DMS114 treated with DMSO at 0.1 percent for 48 hours (cell line): ENCODE results near the gene RIN1.
"Not testable (repeated sequence)": the region's sequence is repeated elsewhere in the genome, so short reads cannot be mapped to it uniquely, and the experiment has no call there.

ENCODE experiments used
- DNase-seq: peaks from one replicate; lab custom pipeline; 2025; ENCODE audit not compliant: unreplicated experiment; lab: John Stamatoyannopoulos, UW

The RIN1 gene

DNA sequence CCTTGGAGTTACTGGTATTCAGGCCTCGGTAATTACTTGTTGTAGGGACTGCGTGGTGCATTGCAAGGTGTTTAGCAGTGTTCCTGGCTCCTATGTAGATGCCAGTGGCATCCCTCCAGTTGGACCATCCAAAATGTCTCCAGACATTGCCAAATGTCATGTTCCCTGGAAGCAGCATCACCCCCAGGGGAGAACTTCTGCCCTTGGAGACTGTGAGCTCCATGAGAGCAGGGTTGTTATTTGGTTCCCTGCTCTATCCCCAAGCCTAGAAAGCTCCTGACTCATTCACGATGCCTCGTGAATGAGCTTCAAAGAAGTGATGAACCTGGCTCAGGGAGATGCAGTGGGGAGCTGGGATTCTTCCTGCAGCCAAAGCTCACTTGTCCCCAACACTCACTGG, 14.6 kb downstream of the RIN1 start:
- no peak for DNase-seq

DNA sequence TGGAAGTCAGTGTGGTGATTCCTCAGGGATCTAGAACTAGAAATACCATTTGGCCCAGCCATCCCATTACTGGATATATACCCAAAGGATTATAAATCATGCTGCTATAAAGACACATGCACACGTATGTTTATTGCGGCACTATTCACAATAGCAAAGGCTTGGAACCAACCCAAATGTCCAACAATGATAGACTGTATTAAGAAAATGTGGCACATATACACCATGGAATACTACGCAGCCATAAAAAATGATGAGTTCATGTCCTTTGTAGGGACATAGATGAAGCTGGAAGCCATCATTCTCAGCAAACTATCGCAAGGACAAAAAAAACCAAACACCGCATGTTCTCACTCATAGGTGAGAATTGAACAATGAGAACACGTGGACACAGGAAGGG, 15.5 kb downstream of the RIN1 start:
- not testable (repeated sequence) for DNase-seq

DNA sequence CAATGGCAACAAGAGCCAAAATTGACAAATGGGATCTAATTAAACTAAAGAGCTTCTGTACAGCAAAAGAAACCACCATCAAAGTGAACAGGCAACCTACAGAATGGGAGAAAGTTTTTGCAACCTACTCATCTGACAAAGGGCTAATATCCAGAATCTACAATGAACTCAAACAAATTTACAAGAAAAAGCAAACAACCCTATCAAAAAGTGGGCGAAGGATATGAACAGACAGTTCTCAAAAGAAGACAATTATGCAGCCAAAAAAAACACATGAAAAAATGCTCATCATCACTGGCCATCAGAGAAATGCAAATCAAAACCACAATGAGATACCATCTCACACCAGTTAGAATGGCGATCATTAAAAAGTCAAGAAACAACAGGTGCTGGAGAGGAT, 15.9 kb downstream of the RIN1 start:
- not testable (repeated sequence) for DNase-seq

GRCh38 chr11:66318600-66318970, 17.6 kb downstream of the RIN1 start:
- no peak for DNase-seq

GRCh38 chr11:66317723-66318599, 18.3 kb downstream of the RIN1 start:
- DNase-seq = no peak

GRCh38 chr11:66317322-66317722, 18.9 kb downstream of the RIN1 start:
- DNase-seq = no peak

DNA sequence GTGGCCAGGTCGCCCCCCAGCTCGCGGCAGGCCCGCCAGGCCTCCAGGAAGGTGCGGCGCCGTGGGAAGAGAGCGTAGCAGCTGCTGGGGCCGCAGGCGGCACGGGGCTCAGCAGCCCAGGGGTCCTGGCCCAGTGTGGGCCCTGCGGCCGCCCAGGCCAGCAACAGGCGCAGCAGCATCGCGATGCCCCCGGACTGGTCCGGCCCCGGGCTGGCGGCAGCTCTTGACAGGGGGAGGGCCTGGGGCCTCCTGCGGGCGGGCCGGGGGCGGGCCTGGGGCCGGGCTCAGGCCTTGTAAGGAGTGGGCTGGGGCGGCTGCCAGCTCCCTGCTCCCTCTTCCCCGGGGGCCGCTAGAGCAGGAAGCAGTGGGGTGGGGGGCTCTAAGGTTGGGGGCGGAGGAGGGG, 19.4 kb downstream of the RIN1 start, which contains the start of gene CD248:
Gene CD248, minus strand, starts transcription at position 196 of the 403 bp plus-strand sequence. Its CDS starts 17 bp downstream, at position 179.
- DNase-seq = no peak

DNA sequence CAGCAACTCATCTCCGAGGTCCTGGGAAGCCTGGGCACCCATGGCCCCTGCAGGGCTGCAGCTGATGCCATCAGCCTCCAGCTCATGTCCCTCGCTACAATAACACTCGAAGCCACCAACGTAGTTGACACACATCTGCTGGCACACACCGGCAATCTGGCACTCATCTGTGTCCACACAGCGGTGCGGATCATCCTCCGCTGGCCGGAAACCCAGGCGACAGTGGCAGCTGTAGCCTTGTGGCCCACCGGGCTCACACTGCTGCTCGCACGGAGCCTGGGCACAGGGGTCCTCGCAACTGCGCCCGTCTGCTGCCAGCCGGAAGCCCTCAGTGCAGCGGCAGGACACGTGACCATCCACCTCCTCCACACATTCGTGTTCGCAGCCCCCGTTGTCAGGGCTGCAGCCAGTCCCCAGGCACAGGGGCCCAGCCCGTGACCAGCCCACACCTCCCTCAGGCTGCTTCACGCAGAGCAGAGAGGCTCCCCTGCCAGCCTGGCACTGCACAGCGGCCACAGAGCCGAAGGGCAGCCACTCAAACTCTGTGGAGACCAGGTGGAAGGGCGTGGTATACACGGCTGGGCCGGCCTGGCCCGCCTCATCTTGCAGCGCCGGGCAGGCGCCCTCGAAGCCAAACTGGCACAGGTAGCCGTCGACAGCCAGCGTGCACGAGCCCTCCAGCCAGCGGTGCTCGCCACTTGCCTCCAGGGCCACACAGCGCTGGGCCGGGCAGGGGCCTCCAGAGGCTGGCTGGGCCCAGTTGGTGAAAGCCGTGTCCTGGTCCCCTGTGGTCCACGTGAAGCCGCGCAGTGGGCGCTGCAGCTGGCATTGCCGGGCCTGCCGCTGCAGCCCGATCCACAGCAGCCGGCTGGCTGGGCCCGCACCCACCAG, 20.1 kb downstream of the RIN1 start:
- DNase-seq = no peak

GRCh38 chr11:66315498-66315885, 20.7 kb downstream of the RIN1 start:
- no peak for DNase-seq

- DNase-seq = no peak
Measured at GRCh38 chr11:66314561-66315497, 21.4 kb downstream of the RIN1 start.

GRCh38 chr11:66314186-66314501, 22.1 kb downstream of the RIN1 start:
- no peak for DNase-seq

- no peak for DNase-seq
Measured at GRCh38 chr11:66313321-66314185, 22.7 kb downstream of the RIN1 start.

- DNase-seq = peak; percentile 93
Measured at GRCh38 chr11:66312549-66313320, 23.5 kb downstream of the RIN1 start.

DNA sequence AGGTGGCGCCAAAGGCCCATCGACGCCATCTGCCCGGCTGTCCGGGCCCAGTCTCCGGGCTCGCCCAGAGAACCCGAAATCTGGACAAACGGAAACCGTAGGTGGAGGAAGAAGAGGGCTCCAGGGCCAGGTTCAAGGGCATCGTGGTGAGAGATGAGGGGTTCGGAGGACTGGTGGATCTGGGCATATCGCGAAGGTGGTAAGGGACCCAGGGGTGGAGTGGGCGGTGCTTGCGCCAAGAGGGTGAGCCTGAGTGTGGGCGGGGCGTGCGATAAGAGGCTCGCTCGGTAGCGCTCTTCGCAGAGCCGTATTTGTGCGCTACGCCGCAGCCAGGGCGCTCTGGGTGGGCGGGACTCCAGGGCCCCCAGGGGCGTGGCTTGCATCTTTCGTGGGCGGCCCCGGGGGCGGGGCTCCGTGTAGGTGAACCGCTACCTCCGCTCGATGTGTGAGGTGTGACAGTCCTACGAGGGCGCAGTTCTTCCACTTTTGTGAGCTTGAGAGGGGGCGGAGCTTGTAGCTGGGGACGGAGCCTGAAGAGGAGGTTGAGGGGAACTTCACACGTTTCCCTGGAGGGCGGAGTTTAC, 24.2 kb downstream of the RIN1 start:
- peak; percentile 91 for DNase-seq

DNA sequence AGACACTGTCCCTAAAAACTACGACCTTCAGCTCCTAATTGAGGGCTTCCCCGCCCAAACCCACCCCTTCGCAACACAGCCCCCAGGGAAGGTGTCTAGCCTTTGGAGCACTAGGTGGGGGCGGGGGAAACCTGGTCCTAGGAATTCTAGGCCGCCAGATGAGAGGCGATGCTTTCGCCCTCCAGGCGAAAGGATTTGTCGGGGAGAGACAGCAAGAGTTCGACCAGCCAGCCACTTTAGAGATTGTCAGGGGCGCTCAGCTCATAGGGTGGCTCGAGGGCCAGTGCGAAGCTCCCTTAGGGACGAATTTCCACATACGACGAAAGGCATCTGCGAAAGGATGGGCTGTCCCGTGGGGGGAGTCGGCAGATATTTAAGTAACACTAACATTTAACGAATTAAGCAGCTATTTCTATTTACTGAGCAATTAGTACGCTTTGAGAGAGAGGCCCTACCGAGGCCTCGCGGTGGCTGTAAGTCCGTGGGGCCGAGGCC, 24.7 kb downstream of the RIN1 start:
- peak; percentile 87 for DNase-seq

- not testable (repeated sequence) for DNase-seq
Measured at GRCh38 chr11:66310803-66311440, 25.3 kb downstream of the RIN1 start.

GRCh38 chr11:66310324-66310723, 25.9 kb downstream of the RIN1 start:
- DNase-seq = no peak

DNA sequence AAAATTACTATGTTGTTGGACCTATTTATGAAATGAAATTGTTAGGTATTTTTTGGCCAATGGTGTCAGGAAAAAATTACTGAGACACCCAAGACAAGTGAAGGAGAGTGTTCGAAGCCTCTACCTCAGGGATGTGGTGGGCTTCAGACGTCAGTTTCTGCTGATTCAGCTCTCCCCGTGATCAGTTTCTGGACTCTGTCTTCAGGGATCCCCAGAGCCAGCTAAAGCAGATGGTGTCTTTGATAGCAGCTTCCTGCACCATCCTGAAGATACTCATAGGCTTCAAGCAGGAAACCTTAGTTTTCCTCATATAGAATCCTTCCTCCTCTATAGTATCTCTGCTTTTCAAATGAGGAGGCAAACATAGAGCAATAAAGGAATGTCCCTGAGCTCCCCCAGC, 26.8 kb downstream of the RIN1 start:
- no peak for DNase-seq
